GM23338 (cell line): ENCODE measurements around the gene LRRFIP1. TPM values are rescaled to one million over a fixed set of nuclear protein-coding genes. Genes with fewer than 3 reads are reported as not detected.

ENCODE experiments used
- ATAC-seq: fragments of 200-7000 bp; cut with Tn5 transposase; 3 replicates; pipeline ENCODE4 v1.9.1; 2020
- DNase-seq: peaks from one replicate; pipeline ENCODE4 v3.0.0-alpha.2; 2015; ENCODE audit warnings: low spot score
- H2AFZ ChIP-seq: fragments of 200-600 bp; sonication (generic); 2 replicates; pipeline ENCODE4 v1.8.0; 2016; ENCODE audit warnings: antibody characterized with exemption, mild to moderate bottlenecking, moderate library complexity
- H3F3A ChIP-seq: fragments of 200-600 bp; sonication (generic); replicated peaks from 2 replicates; pipeline ENCODE4 v1.8.0; 2017; ENCODE audit warnings: antibody characterized with exemption, mixed run types, low read depth
- H3K27ac ChIP-seq: fragments of 200-600 bp; sonication (generic); 2 replicates; pipeline ENCODE4 v1.6.1; 2016; ENCODE audit warnings: low read depth
- H3K27me3 ChIP-seq: fragments of 200-600 bp; sonication (generic); 2 replicates; pipeline ENCODE4 v1.8.0; 2016; ENCODE audit warnings: mild to moderate bottlenecking, mixed run types, moderate library complexity; ENCODE audit not compliant: insufficient read depth
- H3K36me3 ChIP-seq: fragments of 200-600 bp; sonication (generic); 2 replicates; pipeline ENCODE4 v1.8.0; 2016; ENCODE audit warnings: mild to moderate bottlenecking; ENCODE audit not compliant: insufficient read depth
- H3K4me1 ChIP-seq: fragments of 200-600 bp; sonication (generic); 2 replicates; pipeline ENCODE4 v1.8.0; 2016; ENCODE audit warnings: mild to moderate bottlenecking, moderate library complexity; ENCODE audit not compliant: insufficient read depth
- H3K4me2 ChIP-seq: fragments of 200-600 bp; sonication (generic); 2 replicates; pipeline ENCODE4 v1.7.1; 2017; ENCODE audit warnings: mixed run types
- H3K4me3 ChIP-seq: fragments of 200-600 bp; sonication (generic); 2 replicates; pipeline ENCODE4 v1.6.1; 2016; ENCODE audit warnings: mixed run types
- H3K79me2 ChIP-seq: fragments of 200-600 bp; sonication (generic); replicated peaks from 2 replicates; pipeline ENCODE4 v1.8.0; 2017; ENCODE audit warnings: mild to moderate bottlenecking; ENCODE audit not compliant: insufficient read depth
- H3K9me2 ChIP-seq: fragments of 200-600 bp; sonication (generic); 2 replicates; pipeline ENCODE4 v1.8.0; 2017; ENCODE audit not compliant: insufficient read depth
- H4K20me1 ChIP-seq: fragments of 200-600 bp; sonication (generic); replicated peaks from 2 replicates; pipeline ENCODE4 v1.8.0; 2017; ENCODE audit warnings: mild to moderate bottlenecking; ENCODE audit not compliant: insufficient read depth
- H3K27ac Mint-ChIP-seq: 2 replicates; pipeline ENCODE4 v1.8.0; 2020; ENCODE audit warnings: inconsistent platforms, mild to moderate bottlenecking, moderate library complexity, mixed read lengths
- H3K27me3 Mint-ChIP-seq: 3 replicates; pipeline ENCODE4 v1.8.0; 2022; ENCODE audit warnings: low read depth, mild to moderate bottlenecking, moderate library complexity, mixed read lengths, inconsistent platforms; ENCODE audit not compliant: insufficient read depth, poor library complexity
- H3K36me3 Mint-ChIP-seq: 3 replicates; pipeline ENCODE4 v1.8.0; 2021; ENCODE audit warnings: low read depth, mild to moderate bottlenecking, inconsistent platforms, moderate library complexity, mixed read lengths
- H3K4me1 Mint-ChIP-seq: 3 replicates; pipeline ENCODE4 v1.8.0; 2020; ENCODE audit warnings: mild to moderate bottlenecking, inconsistent platforms, mixed read lengths
- H3K4me3 Mint-ChIP-seq: 3 replicates; pipeline ENCODE4 v1.8.0; 2021; ENCODE audit warnings: moderate library complexity, mild to moderate bottlenecking, inconsistent platforms, mixed read lengths
- H3K9me3 Mint-ChIP-seq: 3 replicates; pipeline ENCODE4 v1.8.0; 2020; ENCODE audit warnings: moderate library complexity, mild to moderate bottlenecking, inconsistent platforms, mixed read lengths
- CREB1 ChIP-seq: fragments of 250-450 bp; sonication (Bioruptor Pico); IDR thresholded peaks from 2 replicates; pipeline ENCODE4 v1.5.0; 2020; ENCODE audit warnings: low read depth, mild to moderate bottlenecking, moderate library complexity
- EZH2 ChIP-seq: fragments of 200-600 bp; sonication (generic); IDR thresholded peaks from one replicate; pipeline ENCODE4 v1.8.0; 2017; ENCODE audit warnings: antibody characterized with exemption, mild to moderate bottlenecking, low read depth; ENCODE audit not compliant: unreplicated experiment
- JUNB ChIP-seq: IDR thresholded peaks from one replicate; pipeline ENCODE4 v1.6.1; 2016; ENCODE audit warnings: antibody characterized with exemption; ENCODE audit not compliant: unreplicated experiment
- STAT1 ChIP-seq: IDR thresholded peaks from one replicate; pipeline ENCODE4 v1.6.1; 2016; ENCODE audit warnings: antibody characterized with exemption; ENCODE audit not compliant: unreplicated experiment
- ZNF114 ChIP-seq: fragments of 250-450 bp; sonication (Bioruptor Pico); IDR thresholded peaks from 2 replicates; pipeline ENCODE4 v1.5.0; 2020; ENCODE audit warnings: mild to moderate bottlenecking, moderate library complexity
- ZNF331 ChIP-seq: fragments of 250-450 bp; sonication (Bioruptor Pico); IDR thresholded peaks from 2 replicates; pipeline ENCODE4 v1.5.0; 2020; ENCODE audit warnings: low read depth, mild to moderate bottlenecking, moderate library complexity
- polyA plus RNA-seq: library from polyadenylated mRNA; unstranded; fragments of >200 nt; fragmentation: Nextera tagmentation; extraction: Ambion mirVana; gene quantifications from 2 replicates; pipeline ENCODE4 v1.2.1, GENCODE V29; 2016
- total RNA-seq: library from RNA; depleted of rRNA; stranded (reverse); fragments of >200 nt; shearing (Covaris generic); gene quantifications from 2 replicates; pipeline ENCODE4 v1.2.3, GENCODE V29; 2014
- TF ChIP-seq, protein P1 (sequence below), 2 experiments: fragments of 200-600 bp in 1 of 2; sonication (generic) in 1 of 2; conservative IDR thresholded peaks; 2 replicates each; pipeline versions ENCODE4 v1.5.1 to v1.6.1; 2016 to 2017; ENCODE audit warnings: antibody characterized with exemption in 2 of 2, low read depth in 2 of 2, mild to moderate bottlenecking in 2 of 2, moderate library complexity in 1 of 2
- TF ChIP-seq, protein P2 (sequence below): IDR thresholded peaks from one replicate; pipeline ENCODE4 v1.6.1; 2018; ENCODE audit warnings: antibody characterized with exemption; ENCODE audit not compliant: unreplicated experiment
- TF ChIP-seq, protein P3 (sequence below): IDR thresholded peaks from 2 replicates; pipeline ENCODE4 v1.6.1; 2016; ENCODE audit warnings: antibody characterized with exemption

The LRRFIP1 gene
- total and polyA plus RNA-seq, 2 experiments from 2014 or later = 59.6 to 178 TPM

DNA sequence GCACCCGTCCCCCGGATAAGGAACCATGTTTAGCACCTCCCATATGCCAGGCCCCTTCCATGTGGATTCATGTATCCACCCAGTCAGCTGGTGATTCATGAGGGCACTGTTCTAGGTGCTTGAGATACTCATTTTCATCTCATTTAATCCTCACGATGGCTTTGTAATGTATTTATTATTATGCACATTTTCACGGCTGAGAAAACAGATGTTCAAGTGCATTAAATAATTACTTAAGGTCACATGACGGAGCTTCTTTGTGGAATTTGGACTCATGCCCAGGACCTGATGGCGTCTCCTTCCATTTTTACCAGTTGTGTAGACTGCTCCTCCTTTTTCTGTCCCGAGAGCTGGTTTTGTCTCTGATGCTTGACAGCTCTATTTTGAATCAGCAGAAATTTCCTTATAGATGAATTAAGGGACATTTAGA lies 99.0 kb downstream of the LRRFIP1 start:
- H3K27ac ChIP-seq = no peak overlapping the region
- Mint-ChIP-seq H3K27ac (no peak overlapping the region), H3K27me3 (no peaks in the 10 kb centered on the region), H3K9me3 (no peaks in the 10 kb centered on the region), H3K4me1 (peaks cover 59% of the 10 kb centered on the region), H3K36me3 (no peaks in the 10 kb centered on the region; the same call in 2 of the 3 replicates), H3K4me3 (no peak overlapping the region)
- H3K4me2 ChIP-seq = no peak overlapping the region
- peaks cover 46% of the 10 kb centered on the region for H4K20me1 ChIP-seq
- peaks cover 81% of the 10 kb centered on the region for H3K79me2 ChIP-seq
- no peak overlapping the region for H3K4me3 ChIP-seq
- no peaks in the 10 kb centered on the region for H3F3A ChIP-seq
- peaks cover 45% of the 10 kb centered on the region for H3K4me1 ChIP-seq
- H3K36me3 ChIP-seq = peaks cover 6% of the 10 kb centered on the region; the same call in 1 of the 2 replicates
- H2AFZ ChIP-seq = no peak overlapping the region
- no peak for ATAC-seq
- no peak for DNase-seq
- TF ChIP-seq, protein P1, sequence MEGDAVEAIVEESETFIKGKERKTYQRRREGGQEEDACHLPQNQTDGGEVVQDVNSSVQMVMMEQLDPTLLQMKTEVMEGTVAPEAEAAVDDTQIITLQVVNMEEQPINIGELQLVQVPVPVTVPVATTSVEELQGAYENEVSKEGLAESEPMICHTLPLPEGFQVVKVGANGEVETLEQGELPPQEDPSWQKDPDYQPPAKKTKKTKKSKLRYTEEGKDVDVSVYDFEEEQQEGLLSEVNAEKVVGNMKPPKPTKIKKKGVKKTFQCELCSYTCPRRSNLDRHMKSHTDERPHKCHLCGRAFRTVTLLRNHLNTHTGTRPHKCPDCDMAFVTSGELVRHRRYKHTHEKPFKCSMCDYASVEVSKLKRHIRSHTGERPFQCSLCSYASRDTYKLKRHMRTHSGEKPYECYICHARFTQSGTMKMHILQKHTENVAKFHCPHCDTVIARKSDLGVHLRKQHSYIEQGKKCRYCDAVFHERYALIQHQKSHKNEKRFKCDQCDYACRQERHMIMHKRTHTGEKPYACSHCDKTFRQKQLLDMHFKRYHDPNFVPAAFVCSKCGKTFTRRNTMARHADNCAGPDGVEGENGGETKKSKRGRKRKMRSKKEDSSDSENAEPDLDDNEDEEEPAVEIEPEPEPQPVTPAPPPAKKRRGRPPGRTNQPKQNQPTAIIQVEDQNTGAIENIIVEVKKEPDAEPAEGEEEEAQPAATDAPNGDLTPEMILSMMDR (conservative IDR thresholded peaks at IDR 0.05; ENCODE audit: low read depth in 2 of 2) = no peak
- no peak for TF ChIP-seq JUNB
- no peak for TF ChIP-seq ZNF331 (CRISPR knock-in tag)
- TF ChIP-seq ZNF114 = no peak
- TF ChIP-seq, protein P2, sequence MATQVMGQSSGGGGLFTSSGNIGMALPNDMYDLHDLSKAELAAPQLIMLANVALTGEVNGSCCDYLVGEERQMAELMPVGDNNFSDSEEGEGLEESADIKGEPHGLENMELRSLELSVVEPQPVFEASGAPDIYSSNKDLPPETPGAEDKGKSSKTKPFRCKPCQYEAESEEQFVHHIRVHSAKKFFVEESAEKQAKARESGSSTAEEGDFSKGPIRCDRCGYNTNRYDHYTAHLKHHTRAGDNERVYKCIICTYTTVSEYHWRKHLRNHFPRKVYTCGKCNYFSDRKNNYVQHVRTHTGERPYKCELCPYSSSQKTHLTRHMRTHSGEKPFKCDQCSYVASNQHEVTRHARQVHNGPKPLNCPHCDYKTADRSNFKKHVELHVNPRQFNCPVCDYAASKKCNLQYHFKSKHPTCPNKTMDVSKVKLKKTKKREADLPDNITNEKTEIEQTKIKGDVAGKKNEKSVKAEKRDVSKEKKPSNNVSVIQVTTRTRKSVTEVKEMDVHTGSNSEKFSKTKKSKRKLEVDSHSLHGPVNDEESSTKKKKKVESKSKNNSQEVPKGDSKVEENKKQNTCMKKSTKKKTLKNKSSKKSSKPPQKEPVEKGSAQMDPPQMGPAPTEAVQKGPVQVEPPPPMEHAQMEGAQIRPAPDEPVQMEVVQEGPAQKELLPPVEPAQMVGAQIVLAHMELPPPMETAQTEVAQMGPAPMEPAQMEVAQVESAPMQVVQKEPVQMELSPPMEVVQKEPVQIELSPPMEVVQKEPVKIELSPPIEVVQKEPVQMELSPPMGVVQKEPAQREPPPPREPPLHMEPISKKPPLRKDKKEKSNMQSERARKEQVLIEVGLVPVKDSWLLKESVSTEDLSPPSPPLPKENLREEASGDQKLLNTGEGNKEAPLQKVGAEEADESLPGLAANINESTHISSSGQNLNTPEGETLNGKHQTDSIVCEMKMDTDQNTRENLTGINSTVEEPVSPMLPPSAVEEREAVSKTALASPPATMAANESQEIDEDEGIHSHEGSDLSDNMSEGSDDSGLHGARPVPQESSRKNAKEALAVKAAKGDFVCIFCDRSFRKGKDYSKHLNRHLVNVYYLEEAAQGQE = no peak
- TF ChIP-seq EZH2 = no peak
- H3K9me2 ChIP-seq = no peaks in the 10 kb centered on the region
- H3K27me3 ChIP-seq = no peaks in the 10 kb centered on the region

DNA sequence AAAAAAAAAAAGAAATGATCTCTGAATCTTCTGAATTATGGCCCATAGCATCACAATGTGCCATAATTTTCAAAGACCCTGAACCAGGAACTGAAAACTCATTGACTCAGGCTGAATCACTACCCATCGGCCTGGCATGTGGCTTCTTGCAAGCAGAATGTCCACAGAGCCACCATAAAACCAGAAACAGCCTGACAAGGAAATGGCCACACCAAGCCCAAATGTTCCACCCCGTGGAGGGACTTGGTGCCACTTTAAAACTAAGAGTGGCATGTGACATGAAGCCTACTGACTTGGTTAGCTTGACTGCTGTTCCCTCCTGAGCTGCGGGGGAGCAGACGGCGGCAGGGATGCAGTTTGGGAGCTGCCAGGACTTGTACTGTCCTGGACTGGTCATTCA lies 100.0 kb downstream of the LRRFIP1 start:
- no peak overlapping the region for H2AFZ ChIP-seq
- no peaks in the 10 kb centered on the region for H3F3A ChIP-seq
- H3K4me2 ChIP-seq = no peak overlapping the region
- H3K79me2 ChIP-seq = peaks cover 79% of the 10 kb centered on the region
- Mint-ChIP-seq H3K4me3 (no peak overlapping the region), H3K27me3 (no peaks in the 10 kb centered on the region), H3K27ac (no peak overlapping the region), H3K9me3 (no peaks in the 10 kb centered on the region), H3K4me1 (peaks cover 67% of the 10 kb centered on the region), H3K36me3 (no peaks in the 10 kb centered on the region; the same call in 2 of the 3 replicates)
- H3K27ac ChIP-seq = no peak overlapping the region
- DNase-seq (no peak), ATAC-seq (no peak)
- peaks cover 41% of the 10 kb centered on the region; the same call in 1 of the 2 replicates for H4K20me1 ChIP-seq
- H3K27me3 ChIP-seq = no peaks in the 10 kb centered on the region
- H3K9me2 ChIP-seq = no peaks in the 10 kb centered on the region
- H3K4me1 ChIP-seq = peaks cover 53% of the 10 kb centered on the region
- peaks cover 6% of the 10 kb centered on the region; the same call in 1 of the 2 replicates for H3K36me3 ChIP-seq
- no peak overlapping the region for H3K4me3 ChIP-seq
- TF ChIP-seq, protein P1 (conservative IDR thresholded peaks at IDR 0.05; ENCODE audit: low read depth in 2 of 2) = no peak
- TF ChIP-seq STAT1 (no peak), CREB1 (no peak)
- TF ChIP-seq, protein P3, sequence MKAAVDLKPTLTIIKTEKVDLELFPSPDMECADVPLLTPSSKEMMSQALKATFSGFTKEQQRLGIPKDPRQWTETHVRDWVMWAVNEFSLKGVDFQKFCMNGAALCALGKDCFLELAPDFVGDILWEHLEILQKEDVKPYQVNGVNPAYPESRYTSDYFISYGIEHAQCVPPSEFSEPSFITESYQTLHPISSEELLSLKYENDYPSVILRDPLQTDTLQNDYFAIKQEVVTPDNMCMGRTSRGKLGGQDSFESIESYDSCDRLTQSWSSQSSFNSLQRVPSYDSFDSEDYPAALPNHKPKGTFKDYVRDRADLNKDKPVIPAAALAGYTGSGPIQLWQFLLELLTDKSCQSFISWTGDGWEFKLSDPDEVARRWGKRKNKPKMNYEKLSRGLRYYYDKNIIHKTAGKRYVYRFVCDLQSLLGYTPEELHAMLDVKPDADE = no peak
